Erythroblast (primary cell): ENCODE measurements around the gene MRPL37.

ENCODE experiments used
- GATA1 ChIP-seq: IDR thresholded peaks from 2 replicates; pipeline ENCODE4 v1.6.1; 2011; ENCODE audit warnings: low read depth, mild to moderate bottlenecking, control low read depth, low read length, moderate library complexity
- POLR2A ChIP-seq: IDR thresholded peaks from 2 replicates; pipeline ENCODE4 v1.6.1; 2011; ENCODE audit warnings: mild to moderate bottlenecking, low read length

GRCh38 chr1:54228638-54229079 lies 28.7 kb downstream of the MRPL37 start:
- TF ChIP-seq POLR2A: no peak
- no peak for TF ChIP-seq GATA1
